ENCODE results near the gene MYL2. TPM values are rescaled to one million over a fixed set of nuclear protein-coding genes. Genes with fewer than 3 reads are reported as not detected.

Gene MYL2
- total RNA-seq, 1 donor from 2014 or later, result not detected

GRCh38 chr12:110888256-110888991, 32.0 kb downstream of the MYL2 start:
- ATAC-seq, result no peak
- no peak overlapping the region for H3K27ac ChIP-seq
- intact Hi-C loops (cut with DNase I), result no loop called here

GRCh38 chr12:110885152-110885840, 35.1 kb downstream of the MYL2 start:
- Histone ChIP-seq H3K4me3 (no peak overlapping the region), H3K4me1 (no peaks in the 10 kb centered on the region), H3K27ac (no peak overlapping the region), H3K27me3 (no peaks in the 10 kb centered on the region), H3K9me3 (no peaks in the 10 kb centered on the region), H3K36me3 (no peaks in the 10 kb centered on the region)
- no peak for TF ChIP-seq CTCF (IDR thresholded peaks at IDR 0.05)
- DNase-seq (no peak), ATAC-seq (no peak)
- intact Hi-C loops (cut with DNase I), result no loop called here

More at GRCh38 chr12:110888256-110888991, 32.0 kb downstream of the MYL2 start:
- no peak for TF ChIP-seq CTCF (IDR thresholded peaks at IDR 0.05)
- Histone ChIP-seq H3K36me3 (no peaks in the 10 kb centered on the region), H3K4me3 (peak overlapping the region; percentile 56), H3K9me3 (no peaks in the 10 kb centered on the region), H3K4me1 (no peaks in the 10 kb centered on the region), H3K27me3 (peaks cover 6% of the 10 kb centered on the region)
- no peak for DNase-seq

GRCh38 chr12:110883251-110883650, 37.1 kb downstream of the MYL2 start:
- Histone ChIP-seq H3K36me3 (no peaks in the 10 kb centered on the region), H3K4me3 (no peak overlapping the region), H3K27me3 (no peaks in the 10 kb centered on the region), H3K9me3 (no peaks in the 10 kb centered on the region), H3K4me1 (no peaks in the 10 kb centered on the region), H3K27ac (no peak overlapping the region)
- no peak for TF ChIP-seq CTCF (IDR thresholded peaks at IDR 0.05)
- DNase-seq, result no peak
- intact Hi-C loops (cut with DNase I), result no loop called here
- no peak for ATAC-seq

GRCh38 chr12:110880651-110881050, 39.7 kb downstream of the MYL2 start:
- ATAC-seq (no peak), DNase-seq (no peak)
- intact Hi-C loops (cut with DNase I), result no loop called here
- H3K27ac ChIP-seq, result no peak overlapping the region
- no peaks in the 10 kb centered on the region for H3K9me3 ChIP-seq
- H3K4me3 ChIP-seq, result no peak overlapping the region
- TF ChIP-seq CTCF (IDR thresholded peaks at IDR 0.05), result no peak
- H3K36me3 ChIP-seq, result no peaks in the 10 kb centered on the region
- H3K4me1 ChIP-seq, result no peaks in the 10 kb centered on the region
- H3K27me3 ChIP-seq, result no peaks in the 10 kb centered on the region

GRCh38 chr12:110874781-110875180, 45.6 kb downstream of the MYL2 start:
- Histone ChIP-seq H3K36me3 (no peaks in the 10 kb centered on the region), H3K4me1 (no peaks in the 10 kb centered on the region), H3K4me3 (no peak overlapping the region), H3K27me3 (no peaks in the 10 kb centered on the region), H3K9me3 (no peaks in the 10 kb centered on the region), H3K27ac (no peak overlapping the region)
- intact Hi-C loops (cut with DNase I), result no loop called here
- ATAC-seq, result no peak
- DNase-seq, result no peak
- TF ChIP-seq CTCF (IDR thresholded peaks at IDR 0.05), result no peak

Data from upper lobe of right lung (tissue), 1 donor.